Spleen (tissue), 13 donors: Measurements from ENCODE around the gene IGFBP7. TPM values are rescaled to one million over a fixed set of nuclear protein-coding genes. Genes with fewer than 3 reads are reported as not detected.

Experiments used
- DNase-seq: peaks from one replicate; pipeline ENCODE4 v3.0.0-alpha.2; 2020
- H3K27ac ChIP-seq, 8 donors: fragments of 200-600 bp; sonication (generic) in 7 of 8; 1 replicate in 4 of 8; 2 replicates in 4 of 8; pipeline versions ENCODE4 v1.5.0 to v1.8.0; 2016 to 2021; ENCODE audit warnings: inconsistent platforms in 4 of 8, mild to moderate bottlenecking in 4 of 8, moderate library complexity in 1 of 8
- H3K27me3 ChIP-seq, 7 donors: fragments of 200-600 bp; sonication (generic) in 6 of 7; replicated peaks in 1 of 7; 1 replicate in 4 of 7; 2 replicates in 3 of 7; pipeline versions ENCODE4 v1.5.0 to v1.8.0; 2016 to 2021; ENCODE audit warnings: inconsistent platforms in 3 of 7, mild to moderate bottlenecking in 1 of 7
- H3K36me3 ChIP-seq, 6 donors: fragments of 200-600 bp; sonication (generic) in 5 of 6; 1 replicate in 4 of 6; 2 replicates in 2 of 6; pipeline versions ENCODE4 v1.5.0 to v1.8.0; 2016 to 2021; ENCODE audit warnings: inconsistent platforms in 2 of 6
- H3K4me1 ChIP-seq, 6 donors: fragments of 200-600 bp; sonication (generic) in 5 of 6; 1 replicate in 3 of 6; 2 replicates in 3 of 6; pipeline versions ENCODE4 v1.5.0 to v1.8.0; 2016 to 2021; ENCODE audit warnings: inconsistent platforms in 3 of 6
- H3K4me3 ChIP-seq, 8 donors: fragments of 200-600 bp; sonication (generic) in 7 of 8; 1 replicate in 4 of 8; 2 replicates in 4 of 8; pipeline versions ENCODE4 v1.5.0 to v1.8.0; 2016 to 2021; ENCODE audit warnings: inconsistent platforms in 4 of 8, mild to moderate bottlenecking in 4 of 8, moderate library complexity in 2 of 8
- H3K9me3 ChIP-seq, 8 donors: fragments of 200-600 bp; sonication (generic) in 7 of 8; 1 replicate in 4 of 8; 2 replicates in 4 of 8; pipeline versions ENCODE4 v1.5.0 to v1.8.0; 2016 to 2021; ENCODE audit warnings: inconsistent platforms in 4 of 8
- POLR2A ChIP-seq, 3 donors: fragments of 450-650 bp; IDR thresholded peaks; one replicate each; pipeline ENCODE4 v1.5.1; 2017; ENCODE audit warnings: antibody characterized with exemption in 3 of 3, mild to moderate bottlenecking in 1 of 3
- POLR2AphosphoS5 ChIP-seq, 3 donors: sonication (generic); formaldehyde crosslinking; IDR thresholded peaks; one replicate each; pipeline ENCODE4 v1.5.1; 2017; ENCODE audit warnings: antibody characterized with exemption in 3 of 3
- WGBS, 5 donors: extraction: QIAGEN DNeasy Blood & Tissue Kit in 3 of 5; methylation state at CpG; one replicate each; pipeline versions ENCODE4 v1.1.5 to v1.1.7; 2013 to 2018; 5-methylcytosine and 5-hydroxymethylcytosine counted together
- intact Hi-C: fragments of 100-400 bp; cut with DNase I; formaldehyde crosslinking; loops from one replicate; pipeline ENCODE4 v1.15.0; 2023; ENCODE audit warnings: low total_unique reads
- long read RNA-seq, 2 donors: transcript quantifications; one replicate each; lab custom pipeline, GENCODE V29; 2026
- polyA plus RNA-seq, 3 donors: library from polyadenylated mRNA; stranded (reverse); fragments of 200-250 nt; gene quantifications; one replicate each; pipeline ENCODE4 v1.2.1, GENCODE V29; 2013
- total RNA-seq, 7 donors: library from RNA; depleted of rRNA in 3 of 7; stranded (reverse); fragments of >200 nt in 3 of 7; fragmentation: NEBNext Ultra II Directional in 4 of 7; extraction: Animal tissue kit (Norgen Biotek cat#: 25700) in 4 of 7; gene quantifications; one replicate each; pipeline versions ENCODE4 v1.1.0 to v1.2.1, GENCODE V29; 2016 to 2021
- TF ChIP-seq, protein P1 (sequence below), 11 experiments: fragments of 200-600 bp in 7 of 11; fragments of 450-650 bp in 4 of 11; sonication (generic) in 4 of 11; IDR thresholded peaks in 8 of 11; conservative IDR thresholded peaks in 3 of 11; 1 replicate in 7 of 11; 2 replicates in 4 of 11; pipeline versions ENCODE4 v1.4.0 to v1.8.0; 2016 to 2021; ENCODE audit warnings: antibody characterized with exemption in 11 of 11, inconsistent platforms in 4 of 11, mild to moderate bottlenecking in 1 of 11
- donor health status: healthy with polysubstance abuse.
- donor health status: DM: no; HTN: no; CAD: no; lungs with moderate emphysema.
- donor health status: DM: no; HTN: no; CAD: no.
- donor health status: Bipolar disorder and iron deficiency.
- donor health status: healthy.
- donor health status: DM: no; HTN: no; CAD: no.
- donor health status: DM: yes; HTN: yes; CAD: no.

The IGFBP7 gene, protein sequence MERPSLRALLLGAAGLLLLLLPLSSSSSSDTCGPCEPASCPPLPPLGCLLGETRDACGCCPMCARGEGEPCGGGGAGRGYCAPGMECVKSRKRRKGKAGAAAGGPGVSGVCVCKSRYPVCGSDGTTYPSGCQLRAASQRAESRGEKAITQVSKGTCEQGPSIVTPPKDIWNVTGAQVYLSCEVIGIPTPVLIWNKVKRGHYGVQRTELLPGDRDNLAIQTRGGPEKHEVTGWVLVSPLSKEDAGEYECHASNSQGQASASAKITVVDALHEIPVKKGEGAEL
- total RNA-seq = 100 to 1,000 TPM; 450 to 947 (median 589) TPM
- polyA plus RNA-seq = 100 to 1,000 TPM; 127 to 444 (median 249) TPM
- long read RNA-seq, donor 1, transcript IGFBP7-203 (4 exons, 1,251 nt) = minor isoform, 19 of 706 reads
- long read RNA-seq, donor 1, transcript IGFBP7-201 (5 exons, 1,427 nt) = major isoform, 441 of 706 reads
- long read RNA-seq, donor 1, partial matches to known transcripts = 230 of 706 reads
- long read RNA-seq, donor 1, other reads (novel, unspliced or antisense) = 16 of 706 reads
- long read RNA-seq, donor 2, transcript IGFBP7-203 (4 exons, 1,251 nt) = minor isoform, 8 of 513 reads
- long read RNA-seq, donor 2, transcript IGFBP7-201 (5 exons, 1,427 nt) = major isoform, 332 of 513 reads
- long read RNA-seq, donor 2, partial matches to known transcripts = 160 of 513 reads
- long read RNA-seq, donor 2, other reads (novel, unspliced or antisense) = 13 of 513 reads

DNA sequence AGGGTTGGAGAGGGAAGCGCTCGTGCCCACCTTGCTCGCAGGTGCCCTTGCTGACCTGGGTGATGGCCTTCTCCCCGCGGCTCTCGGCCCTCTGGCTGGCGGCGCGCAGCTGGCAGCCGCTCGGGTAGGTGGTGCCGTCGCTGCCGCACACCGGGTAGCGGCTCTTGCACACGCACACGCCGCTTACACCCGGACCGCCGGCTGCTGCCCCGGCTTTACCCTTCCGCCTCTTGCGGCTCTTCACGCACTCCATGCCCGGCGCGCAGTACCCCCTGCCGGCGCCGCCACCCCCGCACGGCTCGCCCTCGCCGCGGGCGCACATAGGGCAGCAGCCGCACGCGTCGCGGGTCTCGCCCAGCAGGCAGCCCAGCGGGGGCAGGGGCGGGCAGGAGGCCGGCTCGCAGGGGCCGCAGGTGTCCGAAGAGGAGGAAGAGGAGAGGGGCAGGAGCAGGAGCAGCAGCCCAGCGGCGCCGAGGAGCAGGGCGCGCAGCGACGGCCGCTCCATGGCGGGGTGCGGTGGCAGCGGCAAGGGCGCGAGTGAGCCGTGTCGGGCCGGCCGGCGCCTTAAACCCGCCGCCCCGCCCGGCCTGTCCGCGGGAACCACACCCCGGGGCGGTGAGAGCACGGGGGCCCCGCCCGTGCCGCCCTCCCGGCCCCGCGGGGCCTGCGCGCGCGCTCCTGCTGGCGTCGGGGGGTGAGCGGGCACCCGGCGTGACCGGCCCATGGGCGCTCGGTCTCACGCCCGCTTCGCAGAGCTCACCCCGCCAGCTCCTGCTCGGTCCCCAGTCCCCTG is at the start of gene IGFBP7:
Gene IGFBP7 (minus strand): TSS at position 539 of the 793 bp plus-strand sequence. CDS start 34 bp downstream, at position 505.
- H3K4me3 ChIP-seq = peak within 1 kb of the TSS; percentile 52 to 85 (median 62)
- H3K36me3 ChIP-seq = no peaks in the 10 kb centered on the region
- TF ChIP-seq, protein P1, sequence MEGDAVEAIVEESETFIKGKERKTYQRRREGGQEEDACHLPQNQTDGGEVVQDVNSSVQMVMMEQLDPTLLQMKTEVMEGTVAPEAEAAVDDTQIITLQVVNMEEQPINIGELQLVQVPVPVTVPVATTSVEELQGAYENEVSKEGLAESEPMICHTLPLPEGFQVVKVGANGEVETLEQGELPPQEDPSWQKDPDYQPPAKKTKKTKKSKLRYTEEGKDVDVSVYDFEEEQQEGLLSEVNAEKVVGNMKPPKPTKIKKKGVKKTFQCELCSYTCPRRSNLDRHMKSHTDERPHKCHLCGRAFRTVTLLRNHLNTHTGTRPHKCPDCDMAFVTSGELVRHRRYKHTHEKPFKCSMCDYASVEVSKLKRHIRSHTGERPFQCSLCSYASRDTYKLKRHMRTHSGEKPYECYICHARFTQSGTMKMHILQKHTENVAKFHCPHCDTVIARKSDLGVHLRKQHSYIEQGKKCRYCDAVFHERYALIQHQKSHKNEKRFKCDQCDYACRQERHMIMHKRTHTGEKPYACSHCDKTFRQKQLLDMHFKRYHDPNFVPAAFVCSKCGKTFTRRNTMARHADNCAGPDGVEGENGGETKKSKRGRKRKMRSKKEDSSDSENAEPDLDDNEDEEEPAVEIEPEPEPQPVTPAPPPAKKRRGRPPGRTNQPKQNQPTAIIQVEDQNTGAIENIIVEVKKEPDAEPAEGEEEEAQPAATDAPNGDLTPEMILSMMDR (IDR thresholded peaks at IDR 0.05 in 8 of 11, conservative IDR thresholded peaks at IDR 0.05 in 3 of 11) = peak in 1 of 11 experiments; percentile 18
- TF ChIP-seq POLR2AphosphoS5 (IDR thresholded peaks at IDR 0.05) (peak; percentile 72 to 85 (median 79)), POLR2A (IDR thresholded peaks at IDR 0.05) (no peak)
- peaks cover 0 to 53% (median 14%) of the 10 kb centered on the region in 7 donors for H3K27me3 ChIP-seq
- 0 to 3% (median 1%) methylated on average over 44 to 101 of the region's 101 CpGs for WGBS, 5 donors
- DNase-seq = peak; percentile 86
- peaks cover 5 to 65% (median 30%) of the 10 kb centered on the region in 6 donors for H3K4me1 ChIP-seq
- H3K9me3 ChIP-seq = no peaks in the 10 kb centered on the region
- H3K27ac ChIP-seq = peak within 1 kb of the TSS; percentile 82 to 94 (median 92)
- intact Hi-C loops = no loop called here

DNA sequence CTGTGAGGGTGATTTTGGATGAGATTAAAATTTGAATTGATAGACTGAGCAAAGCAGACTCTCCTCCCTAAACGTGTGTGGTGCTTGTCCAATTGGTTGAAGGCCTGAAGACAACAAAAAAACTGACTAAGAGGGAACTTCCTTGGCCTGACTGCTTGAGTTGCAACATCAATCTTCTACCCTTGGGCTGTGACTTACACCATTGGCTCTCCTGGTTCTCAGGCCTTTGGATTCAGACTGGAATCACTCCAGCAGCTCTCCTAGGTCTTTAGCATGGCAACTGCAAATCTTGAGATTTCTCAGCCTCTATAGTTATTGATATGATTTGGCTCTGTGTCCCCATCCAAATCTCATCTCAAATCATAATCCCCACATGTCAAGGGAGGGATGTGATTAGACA is 49.7 kb upstream of the IGFBP7 start:
- DNase-seq = no peak
- Histone ChIP-seq H3K9me3 (peaks cover 0 to 5% (median 0%) of the 10 kb centered on the region in 8 donors), H3K36me3 (no peaks in the 10 kb centered on the region), H3K27me3 (peaks cover 0 to 10% (median 0%) of the 10 kb centered on the region in 7 donors), H3K4me1 (peaks cover 3 to 17% (median 13%) of the 10 kb centered on the region in 6 donors), H3K4me3 (no peak overlapping the region), H3K27ac (no peak overlapping the region)
- WGBS, 5 donors = 52 to 87% (median 69%) methylated on average over 1 of the region's 1 CpG
- TF ChIP-seq POLR2AphosphoS5 (IDR thresholded peaks at IDR 0.05) = no peak
- no peak for TF ChIP-seq POLR2A (IDR thresholded peaks at IDR 0.05)
- TF ChIP-seq, protein P1 (IDR thresholded peaks at IDR 0.05 in 8 of 11, conservative IDR thresholded peaks at IDR 0.05 in 3 of 11) = no peak
- intact Hi-C loops = no loop called here

DNA sequence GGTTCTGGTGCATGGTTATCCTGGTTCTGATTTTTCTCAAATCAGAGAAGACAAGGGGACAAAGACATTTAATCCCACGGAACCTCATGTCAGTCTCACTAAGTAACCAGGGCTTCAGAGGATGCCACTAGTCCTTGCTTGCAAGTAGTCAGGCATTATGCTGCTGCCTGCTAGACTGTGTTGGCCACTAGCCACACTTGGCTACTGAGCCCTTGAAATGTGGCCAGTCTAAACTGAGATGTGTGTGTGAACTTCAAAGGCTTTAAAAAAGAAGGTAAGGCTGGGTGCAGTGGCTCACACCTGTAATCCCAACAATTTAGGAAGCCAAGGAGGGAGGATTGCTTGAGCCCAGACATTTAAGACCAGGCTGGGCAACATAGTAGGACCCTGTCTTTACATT is 48.6 kb upstream of the IGFBP7 start:
- peaks cover 3 to 20% (median 8%) of the 10 kb centered on the region in 6 donors for H3K4me1 ChIP-seq
- no peak for DNase-seq
- intact Hi-C loops = no loop called here
- H3K36me3 ChIP-seq = no peaks in the 10 kb centered on the region
- peaks cover 0 to 5% (median 0%) of the 10 kb centered on the region in 8 donors for H3K9me3 ChIP-seq
- 90 to 100% (median 96%) methylated on average over 1 of the region's 1 CpG for WGBS, 5 donors
- H3K27ac ChIP-seq = no peak overlapping the region
- peaks cover 0 to 5% (median 0%) of the 10 kb centered on the region in 7 donors for H3K27me3 ChIP-seq
- no peak overlapping the region for H3K4me3 ChIP-seq
- TF ChIP-seq POLR2A (IDR thresholded peaks at IDR 0.05) = no peak
- TF ChIP-seq POLR2AphosphoS5 (IDR thresholded peaks at IDR 0.05) = no peak
- TF ChIP-seq, protein P1 (IDR thresholded peaks at IDR 0.05 in 8 of 11, conservative IDR thresholded peaks at IDR 0.05 in 3 of 11) = no peak
